A549 (cell line): ENCODE measurements around the gene PM20D1. TPM values are rescaled to one million over a fixed set of nuclear protein-coding genes. Genes with fewer than 3 reads are reported as not detected.
A peak's percentile ranks its signal among the peaks of the same experiment; 100 is the strongest.

Source experiments
- ATAC-seq, 2 experiments: fragments of 200-7000 bp in 1 of 2; fragments of >200 bp in 1 of 2; cut with Nextera tagmentation in 1 of 2; cut with Tn5 transposase in 1 of 2; 3 replicates each; pipeline versions ENCODE4 v1.8.0 to v1.9.1; 2018 to 2020; ENCODE audit warnings: mild to moderate bottlenecking in 1 of 2, moderate library complexity in 1 of 2
- CTCF ChIA-PET: fragments of 300-600 bp; sonication (Branson Sonifier 250); formaldehyde crosslinking; extraction: SDS; loops from one replicate; lab custom pipeline; 2021; ENCODE audit warnings: antibody characterized with exemption, inconsistent platforms; lab: Yijun Ruan, JAX
- POLR2A ChIA-PET: fragments of 350-600 bp; formaldehyde crosslinking; extraction: SDS; loops from one replicate; lab custom pipeline; 2021; ENCODE audit warnings: antibody characterized with exemption, inconsistent platforms; lab: Yijun Ruan, JAX
- DNase-seq, 2 experiments: peaks; one replicate each; pipeline versions ENCODE4 v3.0.0 to v3.0.0-alpha.2; 2011 to 2016; ENCODE audit warnings: low read depth in 1 of 2, low spot score in 1 of 2
- FAIRE-seq: peaks from 2 replicates; lab custom pipeline; 2011; peaks lifted over from hg19 to GRCh38; lab: Jason Lieb, UNC
- H3K27ac ChIP-seq, 2 experiments: fragments of >200 bp; sonication (Bioruptor Twin); formaldehyde crosslinking; 3 replicates each; pipeline ENCODE4 v1.5.1; 2016 to 2017
- H3K4me1 ChIP-seq: fragments of >200 bp; sonication (Bioruptor Twin); formaldehyde crosslinking; 3 replicates; pipeline ENCODE4 v1.6.1; 2016
- H3K4me2 ChIP-seq: fragments of >200 bp; sonication (Bioruptor Twin); formaldehyde crosslinking; 3 replicates; pipeline ENCODE4 v1.6.1; 2016
- H3K4me3 ChIP-seq: fragments of >200 bp; sonication (Bioruptor Twin); formaldehyde crosslinking; 3 replicates; pipeline ENCODE4 v1.5.1; 2016
- H3K9me3 ChIP-seq: fragments of >200 bp; sonication (Bioruptor Twin); formaldehyde crosslinking; 3 replicates; pipeline ENCODE4 v1.6.1; 2016
- CBX2 ChIP-seq: fragments of 200-600 bp; sonication (generic); IDR thresholded peaks from 2 replicates; pipeline ENCODE4 v1.6.1; 2016; ENCODE audit warnings: low read depth, mild to moderate bottlenecking, borderline replicate concordance
- CTCF ChIP-seq: fragments of >200 bp; sonication (Bioruptor Twin); formaldehyde crosslinking; IDR thresholded peaks from 3 replicates; pipeline ENCODE4 v1.5.1; 2016
- EHMT2 ChIP-seq: fragments of 200-600 bp; sonication (generic); IDR thresholded peaks from 2 replicates; pipeline ENCODE4 v1.6.1; 2016; ENCODE audit warnings: antibody characterized with exemption, low read depth, mild to moderate bottlenecking, moderate library complexity
- FOSB ChIP-seq: fragments of 250-450 bp; sonication (Bioruptor Pico); IDR thresholded peaks from 2 replicates; pipeline ENCODE4 v1.5.0; 2020; ENCODE audit warnings: mild to moderate bottlenecking, moderate library complexity
- FOSL2 ChIP-seq, 2 experiments: fragments of 450-650 bp in 1 of 2; fragments of >200 bp in 1 of 2; sonication (Bioruptor Twin) in 1 of 2; formaldehyde crosslinking; IDR thresholded peaks; 2 replicates each; pipeline versions ENCODE4 v1.5.0 to v1.6.1; 2016 to 2020; ENCODE audit warnings: mild to moderate bottlenecking in 1 of 2, moderate library complexity in 1 of 2
- GATA3 ChIP-seq: IDR thresholded peaks from 2 replicates; pipeline ENCODE4 v1.6.1; 2012; ENCODE audit warnings: borderline replicate concordance
- HES2 ChIP-seq: fragments of >200 bp; sonication (Bioruptor Twin); formaldehyde crosslinking; IDR thresholded peaks from 2 replicates; pipeline ENCODE4 v1.6.1; 2016
- HEYL ChIP-seq: fragments of 250-450 bp; sonication (Bioruptor Pico); IDR thresholded peaks from 2 replicates; pipeline ENCODE4 v1.8.0; 2021; ENCODE audit warnings: mild to moderate bottlenecking, moderate library complexity
- HMGXB4 ChIP-seq: fragments of 250-450 bp; sonication (Bioruptor Pico); IDR thresholded peaks from 2 replicates; pipeline ENCODE4 v1.5.0; 2021; ENCODE audit warnings: mild to moderate bottlenecking, moderate library complexity, borderline replicate concordance
- JUN ChIP-seq, 2 experiments: fragments of >200 bp; sonication (Bioruptor Twin); formaldehyde crosslinking; IDR thresholded peaks; 2 replicates in 1 of 2; 3 replicates in 1 of 2; pipeline ENCODE4 v1.6.1; 2016 to 2017
- MAX ChIP-seq: IDR thresholded peaks from 2 replicates; pipeline ENCODE4 v1.6.1; 2012
- MAZ ChIP-seq: fragments of 150-350 bp; IDR thresholded peaks from 2 replicates; pipeline ENCODE4 v1.6.1; 2014; ENCODE audit warnings: antibody characterized with exemption, low read depth, low read length, borderline replicate concordance
- NPAS2 ChIP-seq: fragments of 250-450 bp; sonication (Bioruptor Pico); IDR thresholded peaks from 2 replicates; pipeline ENCODE4 v1.8.0; 2022; ENCODE audit warnings: mild to moderate bottlenecking, moderate library complexity, borderline replicate concordance
- PBX3 ChIP-seq: IDR thresholded peaks from 2 replicates; pipeline ENCODE4 v1.6.1; 2012
- PHF8 ChIP-seq: fragments of 200-600 bp; sonication (generic); IDR thresholded peaks from 2 replicates; pipeline ENCODE4 v1.6.1; 2016; ENCODE audit warnings: low read depth, mild to moderate bottlenecking, antibody characterized with exemption, moderate library complexity, borderline replicate concordance
- POLR2A ChIP-seq: IDR thresholded peaks from 2 replicates; pipeline ENCODE4 v1.6.1; 2012; ENCODE audit warnings: mild to moderate bottlenecking, low read length
- RARB ChIP-seq: fragments of 250-450 bp; sonication (Bioruptor Pico); IDR thresholded peaks from 2 replicates; pipeline ENCODE4 v1.8.0; 2021; ENCODE audit warnings: mild to moderate bottlenecking, moderate library complexity
- RFX5 ChIP-seq: fragments of 450-650 bp; IDR thresholded peaks from 2 replicates; pipeline ENCODE4 v1.7.1; 2014; ENCODE audit warnings: antibody characterized with exemption, mild to moderate bottlenecking, moderate library complexity
- TFCP2L1 ChIP-seq: fragments of 250-450 bp; sonication (Bioruptor Pico); IDR thresholded peaks from 2 replicates; pipeline ENCODE4 v1.5.0; 2021; ENCODE audit warnings: mild to moderate bottlenecking
- USF2 ChIP-seq: fragments of 450-650 bp; IDR thresholded peaks from 2 replicates; pipeline ENCODE4 v1.6.1; 2014; ENCODE audit warnings: antibody characterized with exemption
- ZC3H11A ChIP-seq: fragments of 450-650 bp; IDR thresholded peaks from 2 replicates; pipeline ENCODE4 v1.6.1; 2014; ENCODE audit warnings: antibody characterized with exemption, mild to moderate bottlenecking
- ZSCAN20 ChIP-seq: fragments of 250-450 bp; sonication (Bioruptor Pico); IDR thresholded peaks from 2 replicates; pipeline ENCODE4 v1.8.0; 2022; ENCODE audit warnings: mild to moderate bottlenecking, moderate library complexity
- WGBS: methylation state at CpG from one replicate; pipeline ENCODE4 v1.1.6; 2017; ENCODE audit errors: missing lambda C conversion rate; 5-methylcytosine and 5-hydroxymethylcytosine counted together
- polyA plus RNA-seq, 4 experiments: library from polyadenylated mRNA; depleted of rRNA in 3 of 4; stranded (reverse); fragments of >200 nt; fragmentation: RNase III in 1 of 4; extraction: RNeasy Plus Mini Kit Qiagen cat#74134 plus additional on column Dnase treatment in 1 of 4; gene quantifications; 2 replicates in 3 of 4; 3 replicates in 1 of 4; pipeline ENCODE4 v1.2.3, GENCODE V29; 2011 to 2017

Gene PM20D1
- polyA plus RNA-seq, 2 of the 4 experiments (the other 2 are of a cell fraction), result not detected

- Histone ChIP-seq H3K4me2 (no peak overlapping the region), H3K4me1 (no peaks in the 10 kb centered on the region), H3K27ac (no peak overlapping the region), H3K9me3 (no peaks in the 10 kb centered on the region), H3K4me3 (no peak overlapping the region)
- 55% methylated on average over 4 of the region's 4 CpGs for WGBS
- POLR2A ChIA-PET, result no interaction called here
- ATAC-seq (0 out of 6 replicates have a peak, but pooled peaks of 1 of the 2 experiments have one; percentile 8), DNase-seq (no peak), FAIRE-seq (no peak)
- TF ChIP-seq EHMT2, result no peak
- no peak for TF ChIP-seq POLR2A
- TF ChIP-seq USF2, result no peak
- no peak for TF ChIP-seq RFX5
- TF ChIP-seq CTCF, result no peak
- TF ChIP-seq JUN (IDR thresholded peaks at IDR 0.05), result no peak
- no peak for TF ChIP-seq PHF8
- no peak for TF ChIP-seq PBX3
- no peak for TF ChIP-seq FOSB (CRISPR knock-in tag)
- no peak for TF ChIP-seq HMGXB4 (CRISPR knock-in tag)
- CTCF ChIA-PET, result interaction anchor here (0.6 to 2.3 kb wide), 7 partner anchors 8 to 351 kb away, joined by 3 to 25 read pairs (median 5); no protein-coding TSS in a partner anchor
Measured at GRCh38 chr1:205782627-205783432, 67.1 kb downstream of the PM20D1 start.

GRCh38 chr1:205780335-205780734, 69.6 kb downstream of the PM20D1 start:
- POLR2A ChIA-PET, result no interaction called here
- no peak for ATAC-seq
- peaks cover 5% of the 10 kb centered on the region; the same call in 1 of the 3 replicates for H3K4me1 ChIP-seq
- H3K9me3 ChIP-seq, result no peaks in the 10 kb centered on the region
- WGBS, result 69% methylated on average over 5 of the region's 5 CpGs
- no peak for FAIRE-seq
- H3K4me3 ChIP-seq, result no peak overlapping the region
- TF ChIP-seq CTCF, result no peak
- no peak for TF ChIP-seq TFCP2L1 (CRISPR knock-in tag)
- TF ChIP-seq FOSL2 (IDR thresholded peaks at IDR 0.05), result no peak
- no peak for TF ChIP-seq FOSL2 (CRISPR knock-in tag; IDR thresholded peaks at IDR 0.05)
- no peak for TF ChIP-seq HES2
- TF ChIP-seq ZC3H11A, result no peak
- TF ChIP-seq RARB (CRISPR knock-in tag), result no peak
- TF ChIP-seq GATA3, result no peak
- TF ChIP-seq ZSCAN20 (CRISPR knock-in tag), result no peak
- no peak for TF ChIP-seq NPAS2
- TF ChIP-seq CBX2, result no peak
- TF ChIP-seq FOSB (CRISPR knock-in tag), result no peak
- no peak for TF ChIP-seq HMGXB4 (CRISPR knock-in tag)
- TF ChIP-seq MAX, result no peak
- no peak for TF ChIP-seq MAZ
- TF ChIP-seq HEYL (CRISPR knock-in tag), result no peak
- TF ChIP-seq EHMT2, result no peak
- no peak for DNase-seq
- no peak overlapping the region for H3K27ac ChIP-seq
- no peak overlapping the region for H3K4me2 ChIP-seq
- CTCF ChIA-PET, result interaction anchor here (1.4 to 2.1 kb wide), 2 partner anchors 123 to 197 kb away, joined by 7 to 8 read pairs; no protein-coding TSS in a partner anchor
